ENCODE results near the gene RNU1-3.
"Not testable (repeated sequence)": the region's sequence is repeated elsewhere in the genome, so short reads cannot be mapped to it uniquely, and the experiment has no call there.

Gene RNU1-3

DNA sequence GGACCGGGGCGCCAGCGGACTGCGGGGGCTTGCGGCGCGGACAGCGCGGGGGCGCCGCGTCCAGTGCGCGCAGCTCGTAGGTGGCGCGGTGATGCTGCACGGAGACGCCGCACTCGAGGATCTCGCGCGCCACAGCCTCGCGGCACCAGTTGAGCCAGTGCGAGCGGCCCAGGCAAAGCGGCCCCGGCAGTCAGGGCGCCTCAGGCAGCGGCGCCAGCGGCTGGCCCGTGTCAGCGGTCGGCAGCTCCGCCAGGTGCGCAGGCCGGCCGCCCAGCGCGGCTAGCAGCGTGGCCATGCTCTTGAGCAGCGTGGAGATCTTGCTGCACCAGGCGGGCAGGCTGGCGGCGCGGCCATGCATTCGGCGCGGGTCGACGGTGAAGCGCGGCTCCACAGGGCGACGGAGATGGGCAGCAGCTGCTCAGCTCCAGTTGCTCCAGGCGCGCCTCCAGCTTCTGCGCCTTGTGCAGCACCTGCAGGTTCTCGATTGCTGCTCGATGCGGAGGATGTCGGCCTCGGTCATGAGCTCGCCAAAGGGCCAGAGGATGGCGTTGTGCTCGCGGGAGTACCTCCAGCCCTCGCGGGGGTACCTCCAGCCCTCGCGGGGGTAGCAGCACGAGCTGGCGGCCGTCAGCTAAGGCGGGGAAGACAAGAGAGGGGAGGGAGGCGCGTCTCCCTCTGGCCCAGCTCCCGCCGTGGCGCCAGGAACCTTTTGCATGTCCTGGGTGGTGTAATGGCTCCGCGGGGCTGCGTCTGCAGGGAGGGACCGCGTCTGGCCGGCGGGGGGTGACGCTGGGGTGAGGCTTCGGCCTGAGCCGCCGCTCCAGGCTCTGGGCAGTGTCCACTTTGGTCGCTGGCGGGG is 26.9 kb upstream of the RNU1-3 start:
- not testable (repeated sequence) for DNase-seq

DNA sequence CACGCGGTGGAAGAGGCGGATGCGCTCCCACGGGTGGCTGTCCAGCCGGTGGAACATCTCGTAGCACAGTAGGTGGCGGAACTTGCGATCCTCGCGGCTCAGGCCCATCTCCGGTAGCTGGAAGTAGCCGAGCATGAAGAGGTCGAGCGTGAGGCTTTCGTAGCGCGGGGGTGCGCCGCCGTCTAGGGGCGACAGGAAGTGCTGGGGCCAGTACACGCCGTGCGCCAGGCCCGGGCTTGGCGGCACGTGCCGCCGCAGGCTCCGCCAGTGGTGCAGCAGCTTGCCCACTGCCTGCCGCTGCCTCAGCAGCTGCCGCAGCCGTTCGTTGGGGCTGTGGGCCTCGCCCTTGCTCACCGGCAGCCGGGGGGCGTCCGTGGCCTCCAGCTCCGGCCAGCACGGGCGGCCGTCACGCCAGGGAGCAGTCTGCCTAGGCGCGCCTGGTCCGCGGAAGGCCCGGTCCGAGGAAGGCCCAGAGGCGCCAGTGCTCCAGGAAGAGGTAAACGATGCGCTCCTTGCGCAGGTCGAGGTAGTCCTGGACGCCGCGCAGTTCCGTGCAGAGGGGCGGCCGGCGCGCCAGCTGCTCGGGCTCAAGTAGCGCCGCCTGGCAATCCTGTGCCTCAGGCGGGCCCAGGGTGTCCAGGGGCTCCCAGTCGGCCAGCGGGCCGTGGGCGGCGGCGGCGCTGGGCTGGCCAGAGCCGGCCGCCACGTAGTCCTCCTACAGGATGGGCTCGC is 26.1 kb upstream of the RNU1-3 start:
- not testable (repeated sequence) for DNase-seq

DNA sequence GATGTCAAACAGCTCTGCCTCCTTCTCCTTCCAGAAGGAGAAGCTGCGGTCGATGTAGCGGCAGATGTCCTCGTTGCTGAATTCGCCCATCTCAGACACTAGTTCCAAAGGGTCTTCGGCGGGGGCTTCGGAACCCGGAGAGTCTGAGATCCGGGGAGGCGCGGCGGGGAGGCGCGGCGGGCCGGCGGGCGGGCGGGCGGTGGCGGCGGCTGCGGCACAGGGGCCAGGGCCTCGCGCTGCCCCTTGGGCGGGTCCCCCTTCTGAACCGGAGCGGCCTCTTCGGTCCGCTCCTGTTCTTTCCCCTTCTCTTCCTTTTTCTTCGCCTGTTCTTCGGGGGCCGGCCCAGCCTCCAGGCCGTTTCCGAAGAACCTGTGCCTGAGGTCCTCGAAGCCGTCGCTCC is 25.5 kb upstream of the RNU1-3 start:
- DNase-seq, result not testable (repeated sequence)

DNA sequence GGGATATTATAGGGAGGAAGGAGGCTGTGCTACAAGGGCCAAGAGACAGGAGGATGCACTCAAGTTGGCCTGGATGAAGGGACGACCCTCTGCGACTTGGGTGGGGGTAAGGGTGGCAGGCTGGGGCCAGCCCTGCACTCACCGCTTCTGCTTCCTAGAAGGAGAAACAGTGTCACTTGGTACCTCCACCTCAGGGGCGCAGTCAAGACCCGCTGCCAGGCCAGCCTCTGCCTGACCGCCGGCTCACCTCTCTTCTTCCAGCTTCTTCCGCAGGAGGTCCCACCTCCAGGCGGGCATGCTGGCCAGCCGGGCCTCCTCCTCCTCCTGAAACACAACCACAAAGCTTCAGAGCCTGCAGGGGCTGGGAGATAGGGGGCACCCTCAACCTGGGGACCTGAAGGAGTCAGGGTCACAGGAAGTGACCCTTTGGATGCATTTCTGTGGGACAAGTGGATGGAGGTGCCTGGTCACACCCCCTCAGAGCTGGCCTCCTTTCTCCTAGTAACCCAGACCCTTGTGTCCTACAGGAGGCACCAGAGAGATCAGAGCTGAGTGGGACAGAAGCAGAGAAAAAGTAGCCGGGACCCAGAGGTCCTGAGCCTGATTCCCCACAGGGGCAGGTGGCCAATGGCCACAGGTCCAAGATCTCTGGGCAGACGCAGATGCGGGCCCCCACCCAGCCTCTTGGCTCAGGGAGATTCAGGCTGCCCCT is 24.4 kb upstream of the RNU1-3 start:
- DNase-seq, result not testable (repeated sequence)

DNA sequence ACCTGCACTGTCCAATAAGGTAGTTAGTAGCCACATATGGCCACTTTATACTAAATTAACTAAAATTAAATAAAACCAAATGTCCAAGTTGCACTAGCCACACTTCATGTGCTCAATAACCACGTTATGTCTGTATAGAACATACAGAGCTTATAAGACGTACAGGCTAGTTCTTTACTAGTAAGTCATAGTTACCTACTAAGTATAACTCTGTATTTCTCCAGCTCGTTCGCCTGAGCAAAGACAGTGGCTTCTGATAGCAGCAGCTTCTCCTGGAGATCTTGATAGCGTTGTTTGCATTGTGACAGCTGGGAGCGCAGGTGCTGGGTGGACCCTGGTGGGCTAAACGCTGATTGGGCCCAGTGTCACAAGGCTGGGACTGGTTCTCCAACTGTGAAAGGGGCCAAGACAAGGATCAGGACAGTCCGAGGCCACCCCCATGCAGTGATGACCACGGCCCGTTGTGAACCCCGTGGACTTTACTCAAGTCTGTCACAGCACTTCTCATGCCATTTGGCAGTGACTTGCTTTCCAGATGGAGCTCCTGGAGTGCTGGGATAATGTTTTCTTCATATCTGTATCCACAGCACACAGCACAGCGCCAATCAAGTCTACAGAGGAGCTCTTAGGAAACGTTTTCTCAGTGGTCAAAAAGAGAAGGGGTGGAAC is 20.5 kb upstream of the RNU1-3 start:
- not testable (repeated sequence) for DNase-seq

DNA sequence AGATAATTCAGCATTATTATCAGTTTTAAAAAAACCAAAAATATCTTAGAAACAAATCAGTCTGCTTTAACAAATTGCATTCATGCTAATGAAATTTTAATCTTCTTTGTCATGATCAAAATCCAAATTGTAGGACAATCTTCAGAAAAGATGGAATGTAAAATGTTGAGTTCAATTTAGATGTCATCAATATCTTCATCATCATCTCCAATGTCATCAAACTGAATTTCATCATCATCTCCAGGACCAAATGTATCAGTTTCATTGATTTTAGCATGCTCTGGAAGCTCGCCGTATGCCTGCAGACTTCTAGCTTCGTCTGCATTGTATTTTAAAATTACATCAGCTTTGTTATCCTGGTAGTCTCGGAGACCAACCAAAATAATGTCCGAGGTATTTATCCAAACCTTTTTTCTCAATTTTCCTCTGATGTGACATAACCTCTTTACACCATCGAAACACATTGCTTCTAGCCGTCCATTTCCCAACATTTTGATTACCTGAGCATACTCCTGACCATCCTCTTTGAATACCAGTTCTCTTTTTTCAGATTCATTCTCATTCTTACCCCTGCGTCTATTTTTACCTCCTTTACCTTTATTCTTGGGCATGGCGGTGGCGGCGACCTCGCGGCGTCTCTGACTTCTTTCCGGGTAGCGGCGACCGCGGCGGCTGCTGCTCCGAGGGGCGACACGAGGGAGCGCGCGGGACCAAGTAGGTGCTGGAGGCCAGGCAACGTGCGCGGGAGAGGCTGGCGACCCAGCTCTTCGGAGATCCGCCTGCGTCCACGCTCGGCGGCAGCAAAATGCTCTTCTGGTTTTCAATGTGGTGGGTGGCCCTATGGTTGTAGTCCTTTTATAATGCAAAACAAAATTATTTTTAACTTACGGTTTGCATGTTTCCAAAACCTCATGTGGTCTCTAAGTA is 19.0 kb upstream of the RNU1-3 start:
- not testable (repeated sequence) for DNase-seq

DNA sequence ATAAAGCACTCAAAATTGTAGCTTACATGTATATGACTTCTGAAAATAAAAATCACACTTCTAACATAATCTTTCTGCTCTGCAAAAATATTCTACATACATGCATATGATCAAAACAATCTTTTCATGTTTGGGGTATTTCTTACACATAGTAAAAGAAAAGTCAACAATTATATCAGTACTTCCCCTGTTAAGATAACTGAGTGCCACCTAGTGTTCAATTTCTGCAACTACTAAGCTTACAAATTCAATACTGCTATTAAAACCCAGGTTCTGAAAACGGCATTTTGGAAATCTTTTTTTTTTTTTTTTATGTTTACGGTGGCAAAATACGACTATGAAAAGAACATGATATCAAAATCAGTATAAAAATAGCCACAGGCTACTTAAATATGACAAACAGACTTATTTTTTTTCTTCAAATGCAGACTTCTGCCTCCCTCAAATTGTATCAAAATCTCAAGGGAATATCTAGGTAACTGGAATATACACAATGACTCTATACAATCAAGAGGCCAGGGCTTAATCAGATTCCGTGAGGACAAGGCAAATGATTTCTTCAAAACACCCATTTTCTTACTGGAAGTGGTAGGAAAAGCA is 18.1 kb upstream of the RNU1-3 start:
- DNase-seq, result not testable (repeated sequence)

DNA sequence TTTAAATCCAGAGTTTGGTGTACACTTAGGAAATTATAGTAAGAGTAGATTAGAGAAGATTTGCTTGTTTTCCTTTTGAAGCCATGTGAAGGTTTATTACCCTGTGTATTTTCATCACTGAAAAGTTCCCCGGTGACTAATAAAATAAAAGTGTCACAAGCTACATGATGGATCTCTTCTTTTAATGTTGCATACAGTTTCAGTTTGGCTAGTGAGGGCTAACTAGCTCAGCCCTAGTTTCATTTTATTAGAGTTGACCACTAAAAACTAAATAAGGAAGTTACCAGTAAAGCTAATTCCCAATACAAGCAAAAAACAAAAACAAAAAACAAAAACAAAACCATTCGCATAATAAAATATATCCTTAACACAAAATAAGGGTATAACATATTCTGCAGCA is 17.4 kb upstream of the RNU1-3 start:
- not testable (repeated sequence) for DNase-seq

DNA sequence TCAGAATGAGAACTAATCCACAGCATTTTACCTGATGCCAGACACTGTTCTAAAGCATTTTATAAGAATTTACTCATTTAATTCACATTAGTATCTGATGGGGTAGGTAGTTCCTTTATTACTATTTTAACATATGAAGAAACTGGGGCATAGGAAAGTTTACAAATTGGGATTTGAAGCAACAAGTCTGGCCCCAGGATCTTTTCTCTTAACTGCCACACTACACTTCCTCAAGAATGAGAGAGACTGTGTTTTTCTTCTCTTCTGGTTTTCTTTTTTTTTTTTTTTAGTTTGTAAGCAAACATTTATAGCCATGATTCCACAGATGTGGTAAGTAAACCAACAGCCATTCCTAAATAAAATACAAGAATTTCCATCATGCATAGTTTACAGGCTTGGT is 16.1 kb upstream of the RNU1-3 start:
- DNase-seq, result not testable (repeated sequence)

DNA sequence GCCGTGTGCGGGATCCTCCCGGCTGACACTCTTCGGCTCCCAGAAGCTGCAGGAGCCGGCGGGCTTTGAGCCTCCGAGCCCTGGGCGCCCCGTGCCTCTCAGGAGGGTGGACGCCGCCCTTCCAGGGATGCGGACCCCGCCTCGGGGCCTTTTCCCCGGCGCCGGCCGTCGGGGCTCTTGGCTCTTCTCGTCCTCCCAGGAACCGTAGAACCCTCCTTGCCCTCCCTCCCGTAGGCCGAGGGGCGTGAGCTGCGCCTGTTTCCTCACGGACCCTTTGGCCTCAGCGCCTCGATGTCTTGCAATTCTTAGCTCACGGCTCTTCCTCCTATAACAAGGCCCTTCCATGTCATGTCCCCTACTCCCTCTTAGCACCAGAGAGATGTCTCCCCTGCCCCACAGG is 13.6 kb upstream of the RNU1-3 start:
- not testable (repeated sequence) for DNase-seq

DNA sequence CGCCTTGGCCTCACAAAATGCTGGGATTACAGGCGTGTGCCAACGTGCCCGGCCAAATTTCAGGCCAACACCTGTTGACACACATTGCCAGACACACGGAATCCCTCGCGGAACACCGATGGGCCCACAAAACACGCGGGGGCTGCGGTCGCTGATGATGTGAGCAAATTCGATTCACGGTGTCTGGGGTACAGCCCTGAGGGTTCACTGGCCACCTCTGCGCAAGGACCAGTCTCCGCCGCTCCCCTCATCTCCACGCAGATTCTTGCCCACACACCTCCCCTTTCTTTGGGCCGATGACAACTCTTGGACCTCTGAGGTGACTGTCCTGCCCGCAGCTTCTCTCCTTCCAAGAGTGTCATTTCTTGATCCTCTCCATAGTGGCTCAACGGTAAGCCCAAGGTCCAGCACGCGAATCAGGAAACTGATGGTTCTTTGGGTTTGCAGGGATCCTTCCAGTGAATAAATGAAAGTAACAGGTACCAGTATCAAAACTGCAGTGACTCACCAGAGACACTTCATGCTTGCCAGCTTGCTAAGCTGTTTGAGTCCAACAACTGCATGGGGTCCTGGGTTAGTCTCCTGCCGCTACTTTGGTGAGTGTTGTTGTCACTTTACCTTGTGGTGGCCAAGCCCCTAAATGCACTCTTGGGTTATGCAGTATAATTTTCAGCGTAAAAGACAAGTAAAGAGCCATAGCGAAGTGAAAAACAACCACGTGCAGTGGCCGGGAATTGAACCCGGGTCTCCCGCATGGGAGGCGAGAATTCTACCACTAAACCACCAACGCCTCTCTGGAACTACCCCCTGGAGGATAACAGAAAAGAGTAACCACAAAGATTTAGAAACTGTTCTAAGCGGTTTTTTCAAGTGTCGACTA is 11.0 kb upstream of the RNU1-3 start:
- peak; percentile 66 for DNase-seq

DNA sequence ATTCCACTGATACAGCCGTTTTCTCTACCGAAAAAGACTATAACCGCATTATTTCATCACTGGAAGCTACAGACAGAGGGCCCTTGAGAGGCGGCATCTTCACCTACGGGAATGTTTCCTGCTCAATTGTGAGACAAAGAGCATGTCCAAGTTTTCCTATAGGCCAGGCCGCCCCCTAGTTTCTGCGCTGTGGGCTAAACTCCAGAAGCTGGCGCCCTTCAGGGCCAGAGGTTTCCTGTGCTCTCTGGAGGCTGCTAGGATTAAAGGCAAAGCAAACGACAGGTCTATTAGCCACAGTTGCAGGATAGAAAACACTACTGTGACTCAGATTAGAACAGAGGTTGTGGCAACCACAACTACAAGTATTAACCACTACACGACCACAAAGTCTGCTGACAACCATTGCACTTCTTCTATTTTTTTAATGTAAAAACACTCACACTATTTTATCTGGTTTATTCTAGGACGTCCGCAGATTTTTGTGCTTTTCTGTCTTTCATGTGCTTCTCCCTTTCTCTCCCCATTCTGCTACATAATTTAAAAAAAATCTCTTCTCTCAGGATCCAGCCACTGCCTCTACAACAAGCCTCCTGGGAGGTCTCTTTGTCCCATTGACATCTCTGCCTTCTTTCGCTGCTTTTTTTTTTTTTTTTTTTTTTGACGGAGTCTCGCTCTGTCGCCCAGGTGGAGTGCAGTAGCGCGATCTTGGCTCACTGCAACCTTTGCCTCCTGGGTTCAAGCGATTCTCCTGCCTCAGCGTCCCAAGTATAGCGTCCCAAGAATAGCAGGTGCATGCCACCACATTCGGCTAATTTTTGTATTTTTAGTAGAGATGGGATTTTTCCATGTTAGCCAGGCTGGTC is 10.1 kb upstream of the RNU1-3 start:
- DNase-seq, result not testable (repeated sequence)

DNA sequence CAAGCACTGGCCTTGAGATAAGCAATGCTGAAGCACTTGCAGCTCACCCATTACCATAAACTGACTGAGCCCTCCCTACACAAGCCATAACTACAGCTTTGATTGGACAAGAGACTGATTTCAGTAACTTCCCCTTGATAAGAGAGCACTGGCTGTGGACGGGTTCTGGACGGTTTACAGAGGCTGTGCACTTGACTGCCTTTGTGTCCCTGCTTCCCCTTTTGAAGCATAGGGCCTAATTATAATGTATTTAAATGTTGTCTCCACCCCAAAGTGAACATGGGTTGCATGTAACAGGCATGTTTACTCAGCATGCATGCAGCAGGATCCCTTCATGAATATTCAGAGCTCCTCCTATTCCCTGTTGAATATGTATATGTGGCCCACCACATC is 8.4 kb upstream of the RNU1-3 start:
- DNase-seq, result not testable (repeated sequence)

DNA sequence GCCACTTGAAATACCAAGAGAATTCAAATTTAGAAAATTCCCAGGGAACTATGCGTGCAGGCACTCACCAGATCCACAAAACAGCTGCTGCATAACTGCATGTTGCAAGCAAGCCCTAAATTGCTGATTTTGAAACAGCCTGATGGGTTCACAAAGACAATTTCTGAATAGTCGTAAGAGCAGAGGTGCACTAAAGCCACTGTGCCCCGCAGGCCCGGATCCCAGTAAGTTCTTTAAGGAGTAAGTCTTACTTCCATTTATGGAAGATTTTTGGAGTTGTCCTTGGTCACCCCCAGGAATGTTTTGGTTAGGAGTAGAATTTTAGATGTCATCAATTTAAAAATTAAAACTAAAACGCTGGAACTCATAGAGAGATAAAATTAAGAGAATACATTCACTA is 7.2 kb upstream of the RNU1-3 start:
- not testable (repeated sequence) for DNase-seq

DNA sequence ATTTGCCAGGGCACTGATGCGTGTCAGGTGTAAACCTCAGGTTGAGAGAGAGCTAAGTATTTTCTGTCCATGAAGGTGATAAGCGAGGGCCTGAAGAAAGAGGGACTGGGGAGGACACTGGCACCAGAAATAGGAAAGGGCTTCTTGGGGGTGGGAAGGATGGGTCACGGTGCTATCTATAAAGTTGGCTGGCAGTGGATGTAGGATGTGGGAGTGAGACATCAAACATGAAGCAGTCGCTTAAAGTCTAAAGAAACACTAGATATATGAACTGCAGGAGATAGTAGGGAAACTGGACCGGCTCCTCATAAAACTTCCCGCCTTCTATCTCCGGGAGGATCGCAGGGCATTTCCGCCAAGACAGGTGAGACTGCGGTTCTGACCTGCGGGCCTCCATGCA is 912 bp downstream of the RNU1-3 start:
- not testable (repeated sequence) for DNase-seq

DNA sequence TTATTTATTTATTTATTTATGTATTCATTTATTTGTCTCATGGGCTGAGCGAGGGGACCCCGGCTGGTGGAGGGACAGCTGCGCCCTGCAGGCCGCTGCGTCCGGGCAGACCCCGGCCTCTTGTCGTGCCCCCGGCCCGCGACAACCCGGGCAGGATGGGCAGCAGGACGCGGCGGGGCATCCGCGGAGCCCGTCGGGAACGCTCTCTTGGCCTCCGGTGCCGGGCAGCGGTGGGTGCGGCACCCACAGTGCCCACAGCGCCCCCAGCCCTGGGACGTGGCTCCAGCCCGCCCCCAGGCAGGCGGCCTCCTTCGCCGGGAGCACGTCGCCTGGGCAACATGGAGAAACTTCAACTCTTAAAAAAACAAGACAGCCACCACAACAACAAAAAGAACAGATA is 8.5 kb downstream of the RNU1-3 start:
- not testable (repeated sequence) for DNase-seq

DNA sequence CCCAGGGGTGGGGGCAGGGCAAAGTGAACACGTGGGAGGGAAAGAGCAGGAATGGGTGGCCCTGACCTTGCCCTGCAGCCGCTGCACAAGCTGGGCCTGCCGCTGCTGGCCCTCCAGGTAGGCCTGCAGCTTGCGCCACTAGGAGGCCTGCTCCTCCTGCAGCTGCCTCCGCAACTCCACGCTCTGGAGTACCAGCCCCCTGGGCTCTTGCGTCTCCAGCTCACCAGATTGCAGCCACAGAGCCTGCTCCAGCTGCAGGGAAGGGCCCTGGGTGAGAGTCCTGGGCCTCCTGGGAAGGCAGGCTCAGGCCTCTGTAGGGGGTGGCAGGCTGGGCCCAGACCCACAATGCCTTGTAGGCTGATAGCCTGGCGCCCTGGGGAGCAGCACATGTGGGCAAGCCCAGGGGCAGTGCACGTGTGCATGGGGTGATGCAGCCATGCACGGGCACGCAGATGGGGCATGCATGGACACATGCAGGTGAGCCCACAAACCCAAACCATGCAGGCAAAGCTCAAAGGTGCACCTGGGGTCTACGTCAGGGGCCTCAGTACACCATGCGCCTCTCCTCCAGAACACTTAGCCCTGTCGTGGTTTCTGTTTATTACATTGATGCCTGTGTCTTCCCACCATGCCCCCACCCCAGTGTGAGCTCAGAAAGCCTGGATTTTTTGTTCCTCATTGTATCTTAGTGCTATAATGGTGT is 9.6 kb downstream of the RNU1-3 start:
- DNase-seq, result not testable (repeated sequence)

DNA sequence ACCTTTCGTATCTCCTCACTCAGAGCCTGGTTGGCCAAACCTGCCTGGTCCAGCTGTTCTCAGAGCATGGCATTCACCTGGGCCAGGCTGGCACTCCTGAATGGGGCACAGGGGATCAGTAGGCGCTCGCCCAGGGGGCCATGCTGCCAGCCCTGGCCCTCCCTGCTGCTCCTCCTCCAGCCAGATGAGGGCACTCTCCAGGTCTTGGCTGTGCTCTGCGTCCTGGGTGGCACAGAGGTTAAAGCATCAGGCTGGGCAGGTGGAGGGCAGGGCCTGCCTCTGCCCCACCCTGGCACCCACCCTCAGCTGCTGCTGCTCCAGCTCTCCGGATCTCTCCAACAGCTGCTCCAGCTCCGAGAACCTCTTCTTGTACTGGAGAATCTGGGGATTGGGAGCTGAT is 10.2 kb downstream of the RNU1-3 start:
- not testable (repeated sequence) for DNase-seq

DNA sequence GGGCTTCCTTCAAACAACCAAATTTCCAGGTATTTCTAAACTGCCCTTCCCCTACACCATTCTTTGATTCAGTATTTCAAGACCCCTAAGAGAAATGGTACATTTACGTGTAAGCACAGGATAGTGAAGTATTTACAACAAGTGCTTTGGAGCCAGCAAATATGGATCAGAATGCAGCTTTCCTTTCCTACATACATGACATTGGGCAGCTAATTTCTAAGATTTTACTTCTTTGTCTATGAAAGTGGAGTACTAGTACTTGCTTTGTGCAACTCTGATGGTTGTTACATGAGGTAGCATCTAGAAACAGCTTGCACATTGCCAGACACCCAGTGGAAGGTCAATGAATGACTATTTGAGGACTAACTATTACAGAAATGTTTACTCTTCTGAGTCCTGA is 15.2 kb downstream of the RNU1-3 start:
- DNase-seq, result not testable (repeated sequence)
